IMR-90 (cell line): ENCODE results near the gene CPNE2. TPM values are rescaled to one million over a fixed set of nuclear protein-coding genes. Genes with fewer than 3 reads are reported as not detected.

Experiments used
- ATAC-seq: fragments of 200-7000 bp; cut with Tn5 transposase; 2 replicates; pipeline ENCODE4 v1.9.1; 2020; ENCODE audit warnings: low read depth, mild to moderate bottlenecking, moderate library complexity
- BruUV-seq: library from RNA; stranded (reverse); fragments of 400-500 nt; replicated peaks from 2 replicates; lab custom pipeline; 2021; lab: Mats Ljungman, UMichigan
- CTCF ChIA-PET: fragments of 300-600 bp; formaldehyde crosslinking; extraction: SDS; loops from one replicate; lab custom pipeline; 2021; ENCODE audit warnings: antibody characterized with exemption; lab: Yijun Ruan, JAX
- POLR2A ChIA-PET: fragments of 300-600 bp; sonication (Branson Sonifier 250); formaldehyde crosslinking; loops from one replicate; lab custom pipeline; 2022; ENCODE audit warnings: antibody characterized with exemption; ENCODE audit not compliant: unreplicated experiment; lab: Charles Lee
- DNase-seq: peaks from one replicate; pipeline ENCODE4 v3.0.0; 2013
- H2AFZ ChIP-seq: replicated peaks from 2 replicates; pipeline ENCODE3; 2013; ENCODE audit warnings: low read length, mild to moderate bottlenecking; ENCODE audit not compliant: poor library complexity
- H2AK5ac ChIP-seq: 2 replicates; pipeline ENCODE4 v1.6.1; 2013; ENCODE audit warnings: low read depth, low read length, inconsistent platforms
- H2AK9ac ChIP-seq: replicated peaks from 2 replicates; pipeline ENCODE3; 2013; ENCODE audit warnings: mild to moderate bottlenecking, low read depth, low read length, moderate library complexity; ENCODE audit not compliant: poor library complexity
- H2BK120ac ChIP-seq: 2 replicates; pipeline ENCODE4 v1.6.1; 2013; ENCODE audit warnings: low read depth, low read length, inconsistent platforms
- H2BK15ac ChIP-seq: 3 replicates; pipeline ENCODE4 v1.6.1; 2013; ENCODE audit warnings: low read depth, low read length, inconsistent platforms
- H2BK20ac ChIP-seq: 2 replicates; pipeline ENCODE4 v1.6.1; 2013; ENCODE audit warnings: low read depth, mild to moderate bottlenecking, inconsistent platforms, low read length, moderate library complexity
- H2BK5ac ChIP-seq: 2 replicates; pipeline ENCODE4 v1.6.1; 2013; ENCODE audit warnings: mild to moderate bottlenecking, low read depth, low read length, inconsistent platforms; ENCODE audit not compliant: poor library complexity, severe bottlenecking
- H3K14ac ChIP-seq: replicated peaks from 2 replicates; pipeline ENCODE4 v1.6.1; 2013; ENCODE audit warnings: low read depth, low read length, inconsistent platforms
- H3K18ac ChIP-seq: 2 replicates; pipeline ENCODE4 v1.6.1; 2013; ENCODE audit warnings: low read depth, low read length, control low read depth
- H3K23ac ChIP-seq: 2 replicates; pipeline ENCODE4 v1.6.1; 2013; ENCODE audit warnings: low read depth, low read length, inconsistent platforms
- H3K27ac ChIP-seq: 2 replicates; pipeline ENCODE4 v1.5.1; 2013; ENCODE audit warnings: mild to moderate bottlenecking, control low read depth, low read length; ENCODE audit not compliant: insufficient read depth
- H3K27me3 ChIP-seq: 2 replicates; pipeline ENCODE4 v1.6.1; 2013; ENCODE audit warnings: low read length; ENCODE audit not compliant: control insufficient read depth, insufficient read depth
- H3K36me3 ChIP-seq: 2 replicates; pipeline ENCODE4 v1.6.1; 2013; ENCODE audit warnings: low read length, mixed read lengths; ENCODE audit not compliant: control insufficient read depth, insufficient read depth
- H3K4ac ChIP-seq: 2 replicates; pipeline ENCODE4 v1.6.1; 2013; ENCODE audit warnings: low read depth, low read length, inconsistent platforms
- H3K4me1 ChIP-seq: 2 replicates; pipeline ENCODE4 v1.6.1; 2013; ENCODE audit warnings: low read length, mixed read lengths; ENCODE audit not compliant: control insufficient read depth, insufficient read depth
- H3K4me2 ChIP-seq: 2 replicates; pipeline ENCODE4 v1.6.1; 2013; ENCODE audit warnings: low read depth, mild to moderate bottlenecking, control low read depth, low read length, moderate library complexity
- H3K4me3 ChIP-seq: 2 replicates; pipeline ENCODE4 v1.5.1; 2013; ENCODE audit warnings: low read depth, mild to moderate bottlenecking, control low read depth, low read length, moderate library complexity; ENCODE audit not compliant: insufficient read depth
- H3K56ac ChIP-seq: 2 replicates; pipeline ENCODE4 v1.6.1; 2013; ENCODE audit warnings: low read length, inconsistent platforms; ENCODE audit not compliant: insufficient read depth; ENCODE audit errors: extremely low read depth
- H3K79me1 ChIP-seq, 2 experiments: 2 replicates each; pipeline ENCODE4 v1.6.1; 2013; ENCODE audit warnings: low read length in 2 of 2, inconsistent platforms in 1 of 2, low read depth in 1 of 2
- H3K9ac ChIP-seq: 2 replicates; pipeline ENCODE4 v1.6.1; 2013; ENCODE audit warnings: low read depth, low read length, control low read depth
- H3K9me1 ChIP-seq: 2 replicates; pipeline ENCODE4 v1.6.1; 2013; ENCODE audit warnings: low read length, inconsistent platforms; ENCODE audit not compliant: insufficient read depth
- H3K9me3 ChIP-seq: 2 replicates; pipeline ENCODE4 v1.6.1; 2013; ENCODE audit warnings: low read length; ENCODE audit not compliant: control insufficient read depth, insufficient read depth
- H4K20me1 ChIP-seq: 2 replicates; pipeline ENCODE4 v1.6.1; 2013; ENCODE audit warnings: low read length, inconsistent platforms; ENCODE audit not compliant: insufficient read depth
- H4K5ac ChIP-seq: 2 replicates; pipeline ENCODE4 v1.6.1; 2013; ENCODE audit warnings: mild to moderate bottlenecking, low read depth, low read length, control low read depth
- H4K8ac ChIP-seq, 2 experiments: 2 replicates each; pipeline ENCODE4 v1.6.1; 2013; ENCODE audit warnings: low read depth in 2 of 2, low read length in 2 of 2, control low read depth in 1 of 2, inconsistent platforms in 1 of 2
- H4K91ac ChIP-seq: 2 replicates; pipeline ENCODE4 v1.6.1; 2013; ENCODE audit warnings: low read depth, low read length, inconsistent platforms; ENCODE audit not compliant: insufficient read depth
- CEBPB ChIP-seq: IDR thresholded peaks from 2 replicates; pipeline ENCODE4 v1.6.1; 2012; ENCODE audit warnings: low read depth, low read length, improper control_type of control experiment
- POLR2A ChIP-seq: IDR thresholded peaks from 2 replicates; pipeline ENCODE4 v1.6.1; 2012; ENCODE audit warnings: mild to moderate bottlenecking, low read depth, low read length
- RAD21 ChIP-seq: IDR thresholded peaks from 2 replicates; pipeline ENCODE4 v1.6.1; 2012; ENCODE audit warnings: low read length, improper control_type of control experiment
- WGBS, 2 experiments: methylation state at CpG; one replicate each; pipeline versions ENCODE4 v1.1.5 to v1.1.7; 2013; ENCODE audit warnings: missing lambda C conversion rate in 2 of 2; ENCODE audit not compliant: insufficient read length in 1 of 2; ENCODE audit errors: extremely low coverage in 2 of 2; 5-methylcytosine and 5-hydroxymethylcytosine counted together
- dilution Hi-C: fragments of 300-500 bp; cut with HindIII; formaldehyde crosslinking; loops from one replicate; pipeline ENCODE4 v1.14.3; 2018; ENCODE audit warnings: low sequenced_read_pairs; ENCODE audit not compliant: unreplicated experiment
- in situ Hi-C: fragments of 300-500 bp; cut with MboI; formaldehyde crosslinking; loops from 3 replicates; pipeline ENCODE4 v1.14.3; 2019; ENCODE audit warnings: low sequenced_read_pairs, inconsistent platforms, mixed read lengths
- intact Hi-C: fragments of 100-400 bp; cut with micrococcal nuclease; formaldehyde crosslinking; loops from 2 replicates; pipeline ENCODE4 v1.10.0; 2022
- polyA plus RNA-seq, 3 experiments: library from polyadenylated mRNA; depleted of rRNA; stranded (reverse); fragments of >200 nt; gene quantifications; 2 replicates each; pipeline ENCODE4 v1.2.3, GENCODE V29; 2012; ENCODE audit warnings: low replicate concordance in 1 of 3
- total RNA-seq: library from RNA; depleted of rRNA; stranded (reverse); fragments of >200 nt; gene quantifications from 2 replicates; pipeline ENCODE4 v1.2.3, GENCODE V29; 2012

CPNE2 gene
- total and polyA plus RNA-seq, 2 of the 4 experiments (the other 2 are of a cell fraction): 15.4 to 48.0 TPM

DNA sequence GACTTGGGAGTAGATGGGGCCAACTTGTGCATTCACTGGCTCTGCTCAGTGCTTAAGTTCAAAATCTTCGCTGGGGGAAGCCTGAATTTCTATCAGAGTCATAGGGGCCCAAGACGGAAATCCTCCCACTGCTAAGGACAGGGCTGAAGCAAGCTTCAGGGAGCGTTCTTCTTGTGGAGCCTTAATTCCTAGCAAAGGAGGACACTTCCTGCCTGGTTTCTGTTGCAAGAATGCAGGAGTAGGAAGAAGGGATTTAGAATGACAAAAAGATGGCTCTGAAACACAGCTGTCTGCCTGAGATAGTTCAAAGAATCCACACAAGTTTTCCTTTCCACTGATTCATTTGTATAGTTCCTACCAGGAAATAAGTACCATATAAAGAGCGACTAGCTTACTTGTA lies 67.1 kb downstream of the CPNE2 start:
- Histone ChIP-seq H2AK5ac (no peak overlapping the region), H3K23ac (no peak overlapping the region), H3K27ac (no peak overlapping the region), H4K91ac (no peak overlapping the region), H3K36me3 (peaks cover 37% of the 10 kb centered on the region), H3K4me1 (no peaks in the 10 kb centered on the region), H3K56ac (no peak overlapping the region), H3K9ac (no peak overlapping the region), H3K9me1 (no peaks in the 10 kb centered on the region), H4K8ac (no peak overlapping the region), H2BK120ac (no peak overlapping the region), H4K20me1 (no peaks in the 10 kb centered on the region), H2BK5ac (no peak overlapping the region), H3K4me3 (no peak overlapping the region), H3K18ac (no peak overlapping the region), H3K9me3 (no peaks in the 10 kb centered on the region), H3K4me2 (no peak overlapping the region), H3K14ac (no peak overlapping the region), H3K27me3 (no peaks in the 10 kb centered on the region), H3K4ac (no peak overlapping the region), H2BK20ac (no peak overlapping the region), H3K79me1 (peaks cover 3 to 5% of the 10 kb centered on the region in 2 experiments; a peak in 1 of 4 replicates), H2AK9ac (no peak overlapping the region), H2BK15ac (no peak overlapping the region), H4K5ac (no peak overlapping the region), H2AFZ (no peak overlapping the region)
- in situ Hi-C loops: no loop called here
- BruUV-seq: no TSS peak
- intact Hi-C loops: no loop called here
- DNase-seq: no peak
- TF ChIP-seq POLR2A (no peak), RAD21 (no peak), CEBPB (no peak)
- ChIA-PET CTCF (no interaction called here), POLR2A (no interaction called here)
- dilution Hi-C loops: no loop called here
- no peak for ATAC-seq
- WGBS, 2 experiments: no CpG with 5 or more reads among the region's 4 CpGs
